ENCODE data around the gene ALDH16A1. TPM values are rescaled to one million over a fixed set of nuclear protein-coding genes. Genes with fewer than 3 reads are reported as not detected.

Gene ALDH16A1
- total RNA-seq, 1 experiment from 2014 or later = 40.9 TPM

- POLR2A ChIA-PET (ENCODE audit: unreplicated experiment) = no interaction called here
- H3K4me3 ChIP-seq = peak overlapping the region; percentile 89
- intact Hi-C loops (cut with micrococcal nuclease; ENCODE audit: unreplicated experiment) = loop anchor here (1.0 to 2.0 kb wide), 3 partner anchors 45 to 379 kb away; partner anchors contain the start of genes AKT1S1, ALDH16A1, DKKL1 and TBC1D17
- H2AFZ ChIP-seq = no peak overlapping the region
- H3F3A ChIP-seq (ENCODE audit: insufficient read depth, low read depth) = peaks cover 93% of the 10 kb centered on the region
- CTCF ChIA-PET = no interaction called here
- H3K9me2 ChIP-seq (ENCODE audit: insufficient read depth) = no peaks in the 10 kb centered on the region
- H3K36me3 ChIP-seq (ENCODE audit: low read depth) = peaks cover 33% of the 10 kb centered on the region
- H3K27me3 ChIP-seq (ENCODE audit: insufficient read depth, low read depth) = no peaks in the 10 kb centered on the region
- H3K79me2 ChIP-seq (ENCODE audit: low read depth) = peaks cover 39% of the 10 kb centered on the region
- no peaks in the 10 kb centered on the region for H3K9me3 ChIP-seq (ENCODE audit: insufficient read depth, low read depth)
- peak overlapping the region; percentile 91 for H3K27ac ChIP-seq
- H3K4me1 ChIP-seq (replicated peaks; ENCODE audit: insufficient read depth) = peaks cover 22% of the 10 kb centered on the region
- H4K20me1 ChIP-seq (ENCODE audit: insufficient read depth) = peaks cover 34% of the 10 kb centered on the region
- no TSS peak for BruUV-seq (replicated peaks)
- TF ChIP-seq CTCF (conservative IDR thresholded peaks at IDR 0.05) (no peak), EZH2 (IDR thresholded peaks at IDR 0.05; ENCODE audit: low read depth) (no peak)
- no peak for DNase-seq
- peak overlapping the region; percentile 94 for H3K4me2 ChIP-seq
Observed at GRCh38 chr19:49497789-49498103, 44.7 kb downstream of the ALDH16A1 start.

GRCh38 chr19:49498475-49498874, 45.5 kb downstream of the ALDH16A1 start:
- ChIA-PET CTCF (no interaction called here), POLR2A (ENCODE audit: unreplicated experiment) (no interaction called here)
- H3K4me2 ChIP-seq = peak overlapping the region; percentile 94

GRCh38 chr19:49499030-49499670, 46.1 kb downstream of the ALDH16A1 start:
- peaks cover 33% of the 10 kb centered on the region for H3K36me3 ChIP-seq (ENCODE audit: low read depth)
- H3F3A ChIP-seq (ENCODE audit: insufficient read depth, low read depth) = peaks cover 88% of the 10 kb centered on the region
- peaks cover 22% of the 10 kb centered on the region for H3K4me1 ChIP-seq (replicated peaks; ENCODE audit: insufficient read depth)
- H2AFZ ChIP-seq = no peak overlapping the region
- H3K4me2 ChIP-seq = peak overlapping the region; percentile 94; the same call in 1 of the 2 replicates
- intact Hi-C loops (cut with micrococcal nuclease; ENCODE audit: unreplicated experiment) = no loop called here
- no peak for TF ChIP-seq CTCF (conservative IDR thresholded peaks at IDR 0.05)
- TF ChIP-seq EZH2 (IDR thresholded peaks at IDR 0.05; ENCODE audit: low read depth) = no peak
- no peaks in the 10 kb centered on the region for H3K9me3 ChIP-seq (ENCODE audit: insufficient read depth, low read depth)
- peaks cover 30% of the 10 kb centered on the region for H4K20me1 ChIP-seq (ENCODE audit: insufficient read depth)
- no TSS peak for BruUV-seq (replicated peaks)
- CTCF ChIA-PET = no interaction called here
- POLR2A ChIA-PET (ENCODE audit: unreplicated experiment) = interaction anchor here (0.6 kb wide), 1 partner anchor 21 kb away, joined by 3 read pairs; no protein-coding TSS in a partner anchor
- H3K9me2 ChIP-seq (ENCODE audit: insufficient read depth) = no peaks in the 10 kb centered on the region
- H3K79me2 ChIP-seq (ENCODE audit: low read depth) = peaks cover 39% of the 10 kb centered on the region
- DNase-seq = no peak
- no peak overlapping the region; the same call in 1 of the 2 replicates for H3K4me3 ChIP-seq
- H3K27me3 ChIP-seq (ENCODE audit: insufficient read depth, low read depth) = no peaks in the 10 kb centered on the region
- no peak overlapping the region for H3K27ac ChIP-seq

More at GRCh38 chr19:49498475-49498874, 45.5 kb downstream of the ALDH16A1 start:
- BruUV-seq (replicated peaks) = no TSS peak
- DNase-seq = no peak
- peaks cover 33% of the 10 kb centered on the region for H3K36me3 ChIP-seq (ENCODE audit: low read depth)
- TF ChIP-seq EZH2 (IDR thresholded peaks at IDR 0.05; ENCODE audit: low read depth) (no peak), CTCF (conservative IDR thresholded peaks at IDR 0.05) (no peak)
- H2AFZ ChIP-seq = no peak overlapping the region
- no peaks in the 10 kb centered on the region for H3K9me3 ChIP-seq (ENCODE audit: insufficient read depth, low read depth)
- H3K4me3 ChIP-seq = no peak overlapping the region; the same call in 1 of the 2 replicates
- H3K79me2 ChIP-seq (ENCODE audit: low read depth) = peaks cover 39% of the 10 kb centered on the region
- H3K9me2 ChIP-seq (ENCODE audit: insufficient read depth) = no peaks in the 10 kb centered on the region
- H4K20me1 ChIP-seq (ENCODE audit: insufficient read depth) = peaks cover 30% of the 10 kb centered on the region
- H3K27me3 ChIP-seq (ENCODE audit: insufficient read depth, low read depth) = no peaks in the 10 kb centered on the region
- H3F3A ChIP-seq (ENCODE audit: insufficient read depth, low read depth) = peaks cover 91% of the 10 kb centered on the region
- H3K27ac ChIP-seq = no peak overlapping the region
- intact Hi-C loops (cut with micrococcal nuclease; ENCODE audit: unreplicated experiment) = no loop called here
- peaks cover 22% of the 10 kb centered on the region for H3K4me1 ChIP-seq (replicated peaks; ENCODE audit: insufficient read depth)
